Activated CD8-positive, alpha-beta T cell treated with anti-CD3 and anti-CD28 coated beads for 36 hours (primary cell): ENCODE data around the gene TMA7B. TPM values are rescaled to one million over a fixed set of nuclear protein-coding genes. Genes with fewer than 3 reads are reported as not detected.

ENCODE experiments used
- ATAC-seq: fragments of 200-7000 bp; cut with Tn5 transposase; one replicate; pipeline ENCODE4 v1.10.0; 2021; ENCODE audit warnings: mild to moderate bottlenecking, moderate library complexity
- CTCF ChIA-PET: fragments of 350-600 bp; sonication (Branson Sonifier 250); formaldehyde crosslinking; loops from one replicate; lab custom pipeline; 2021; ENCODE audit warnings: antibody characterized with exemption; lab: Charles Lee
- POLR2A ChIA-PET: fragments of 350-600 bp; sonication (Branson Sonifier 250); formaldehyde crosslinking; loops from one replicate; lab custom pipeline; 2021; ENCODE audit warnings: antibody characterized with exemption; lab: Charles Lee
- DNase-seq: peaks from one replicate; pipeline ENCODE4 v3.0.0-alpha.2; 2020
- H3K27ac Mint-ChIP-seq: one replicate; pipeline ENCODE4 v1.8.0; 2021; ENCODE audit warnings: mild to moderate bottlenecking, mixed read lengths
- H3K27me3 Mint-ChIP-seq: one replicate; pipeline ENCODE4 v1.8.0; 2021; ENCODE audit warnings: mixed read lengths
- H3K36me3 Mint-ChIP-seq: one replicate; pipeline ENCODE4 v1.8.0; 2021; ENCODE audit warnings: low read depth, mixed read lengths
- H3K4me1 Mint-ChIP-seq: one replicate; pipeline ENCODE4 v1.8.0; 2021; ENCODE audit warnings: low read depth, mixed read lengths
- H3K4me3 Mint-ChIP-seq: one replicate; pipeline ENCODE4 v1.8.0; 2021; ENCODE audit warnings: mild to moderate bottlenecking, moderate library complexity, mixed read lengths
- H3K9me3 Mint-ChIP-seq: one replicate; pipeline ENCODE4 v1.8.0; 2021; ENCODE audit warnings: mixed read lengths
- CTCF ChIP-seq: fragments of 200-600 bp; IDR thresholded peaks from one replicate; pipeline ENCODE4 v1.8.0; 2022; ENCODE audit warnings: antibody characterized with exemption, mild to moderate bottlenecking
- intact Hi-C: fragments of 100-400 bp; cut with micrococcal nuclease; formaldehyde crosslinking; loops from one replicate; pipeline ENCODE4 v1.10.0; 2022
- total RNA-seq, 2 experiments: library from RNA; stranded (reverse); gene quantifications; one replicate each; pipeline ENCODE4 v1.2.3, GENCODE V29; 2021

The TMA7B gene
- total RNA-seq, 2 experiments from 2014 or later: 2.2 to 2.3 TPM

- POLR2A ChIA-PET: interaction anchor here (0.7 to 4.0 kb wide), 13 partner anchors 9 to 91 kb away, joined by 3 to 17 read pairs (median 4); no protein-coding TSS in a partner anchor
- peaks cover 7% of the 10 kb centered on the region for H3K9me3 Mint-ChIP-seq
- no peak for DNase-seq
- intact Hi-C loops: loop anchor here (5.0 kb wide), 1 partner anchor 40 kb away; no protein-coding TSS in a partner anchor
- H3K4me3 Mint-ChIP-seq: peak overlapping the region; percentile 22
- CTCF ChIA-PET: interaction anchor here (1.0 to 2.1 kb wide), 2 partner anchors 29 to 62 kb away, joined by 6 to 9 read pairs; no protein-coding TSS in a partner anchor
- peak overlapping the region; percentile 80 for H3K27ac Mint-ChIP-seq
- H3K36me3 Mint-ChIP-seq: peaks cover 84% of the 10 kb centered on the region
- ATAC-seq: no peak
- H3K4me1 Mint-ChIP-seq: peaks cover 69% of the 10 kb centered on the region
- no peak for TF ChIP-seq CTCF
- H3K27me3 Mint-ChIP-seq: no peaks in the 10 kb centered on the region
These were observed 1.9 kb downstream of the TMA7B start for GRCh38 chr22:39962071-39962470.

- no peaks in the 10 kb centered on the region for H3K27me3 Mint-ChIP-seq
- DNase-seq (no peak), ATAC-seq (no peak)
- intact Hi-C loops: no loop called here
- H3K4me3 Mint-ChIP-seq: no peak overlapping the region
- CTCF ChIA-PET: interaction anchor here (0.8 to 2.4 kb wide), 6 partner anchors 12 to 431 kb away, joined by 3 to 10 read pairs (median 4); no protein-coding TSS in a partner anchor
- peaks cover 77% of the 10 kb centered on the region for H3K36me3 Mint-ChIP-seq
- peaks cover 34% of the 10 kb centered on the region for H3K4me1 Mint-ChIP-seq
- TF ChIP-seq CTCF: no peak
- POLR2A ChIA-PET: interaction anchor here (0.9 to 1.5 kb wide), 4 partner anchors 11 to 59 kb away, joined by 3 to 5 read pairs (median 3); no protein-coding TSS in a partner anchor
- peak overlapping the region; percentile 16 for H3K27ac Mint-ChIP-seq
- no peaks in the 10 kb centered on the region for H3K9me3 Mint-ChIP-seq
These were observed 5.6 kb downstream of the TMA7B start for GRCh38 chr22:39965748-39966147.

GRCh38 chr22:39966470-39966869 is 6.3 kb downstream of the TMA7B start:
- no peaks in the 10 kb centered on the region for H3K27me3 Mint-ChIP-seq
- ChIA-PET POLR2A (interaction anchor here (0.9 to 1.5 kb wide), 3 partner anchors 11 to 59 kb away, joined by 3 to 5 read pairs (median 3); no protein-coding TSS in a partner anchor), CTCF (interaction anchor here (1.5 to 2.4 kb wide), 2 partner anchors 12 to 58 kb away, joined by 9 to 10 read pairs; no protein-coding TSS in a partner anchor)
- TF ChIP-seq CTCF: no peak
- H3K36me3 Mint-ChIP-seq: peaks cover 78% of the 10 kb centered on the region
- H3K9me3 Mint-ChIP-seq: no peaks in the 10 kb centered on the region
- ATAC-seq (no peak), DNase-seq (no peak)
- no peak overlapping the region for H3K4me3 Mint-ChIP-seq
- H3K27ac Mint-ChIP-seq: peak overlapping the region; percentile 23
- intact Hi-C loops: no loop called here
- H3K4me1 Mint-ChIP-seq: peaks cover 27% of the 10 kb centered on the region

- no peak for TF ChIP-seq CTCF
- ATAC-seq (no peak), DNase-seq (no peak)
- POLR2A ChIA-PET: interaction anchor here (0.6 kb wide), 1 partner anchor 62 kb away, joined by 3 read pairs; no protein-coding TSS in a partner anchor
- Mint-ChIP-seq H3K9me3 (no peaks in the 10 kb centered on the region), H3K27me3 (no peaks in the 10 kb centered on the region), H3K27ac (peak overlapping the region; percentile 61), H3K4me3 (no peak overlapping the region), H3K4me1 (peaks cover 20% of the 10 kb centered on the region), H3K36me3 (peaks cover 77% of the 10 kb centered on the region)
- intact Hi-C loops: no loop called here
- CTCF ChIA-PET: interaction anchor here (1.2 to 2.4 kb wide), 5 partner anchors 11 to 433 kb away, joined by 3 to 10 read pairs (median 6); no protein-coding TSS in a partner anchor
These were observed 7.1 kb downstream of the TMA7B start for GRCh38 chr22:39967103-39967829.
